COLO829 (cell line): ENCODE data around the gene KSR1.

ENCODE experiments used
- DNase-seq: peaks from one replicate; pipeline ENCODE4 v3.0.0; 2012; ENCODE audit warnings: low spot score

The KSR1 gene

GRCh38 chr17:27473748-27474609, 17.7 kb downstream of the KSR1 start:
- no peak for DNase-seq

GRCh38 chr17:27475070-27475673, 18.9 kb downstream of the KSR1 start:
- no peak for DNase-seq

DNA sequence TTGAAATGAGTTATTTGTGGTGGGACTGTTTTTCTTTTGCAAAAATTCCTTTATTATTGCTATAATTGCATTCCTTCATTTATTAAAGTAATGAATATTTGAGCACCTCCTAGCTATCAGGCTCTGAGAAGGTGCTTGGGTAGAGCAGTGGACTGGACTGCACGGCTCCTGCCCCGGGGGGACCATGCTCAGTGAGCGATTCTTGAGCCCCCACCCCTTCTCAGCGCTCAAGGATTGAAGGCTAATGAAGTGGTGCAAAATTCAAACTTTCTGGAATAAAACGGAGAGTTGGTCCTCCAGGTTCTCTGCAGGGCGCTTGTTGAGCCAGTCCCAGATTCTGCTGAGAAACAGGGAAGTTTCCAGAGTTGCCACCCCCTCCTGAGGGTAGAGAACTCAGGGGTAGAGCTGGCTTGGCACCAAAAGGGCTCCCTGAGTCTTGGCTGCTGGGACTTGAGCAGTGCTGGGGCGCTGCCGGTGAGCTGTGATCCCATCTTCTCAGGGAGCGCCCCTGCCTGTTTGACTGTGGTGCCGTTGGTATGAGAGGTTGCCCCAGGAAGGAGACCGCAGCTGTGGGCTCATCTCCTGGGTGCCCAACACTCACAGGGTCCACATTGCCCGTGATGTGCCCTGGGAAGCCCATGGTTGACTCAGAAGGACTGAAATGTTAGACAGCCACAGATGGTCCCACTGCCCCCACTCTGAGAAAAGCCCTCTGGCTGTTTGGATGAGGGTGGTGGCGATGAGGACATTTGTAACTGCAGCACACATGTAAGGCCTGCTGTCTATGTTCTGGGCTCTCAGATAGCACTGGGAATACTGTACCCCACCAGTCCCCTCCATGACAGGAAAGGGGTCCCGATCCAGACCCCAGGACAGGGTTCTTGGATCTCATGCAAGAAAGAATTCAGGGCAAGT, 20.0 kb downstream of the KSR1 start:
- DNase-seq: no peak

- DNase-seq: no peak
These were observed 21.0 kb downstream of the KSR1 start for GRCh38 chr17:27477050-27477888.

DNA sequence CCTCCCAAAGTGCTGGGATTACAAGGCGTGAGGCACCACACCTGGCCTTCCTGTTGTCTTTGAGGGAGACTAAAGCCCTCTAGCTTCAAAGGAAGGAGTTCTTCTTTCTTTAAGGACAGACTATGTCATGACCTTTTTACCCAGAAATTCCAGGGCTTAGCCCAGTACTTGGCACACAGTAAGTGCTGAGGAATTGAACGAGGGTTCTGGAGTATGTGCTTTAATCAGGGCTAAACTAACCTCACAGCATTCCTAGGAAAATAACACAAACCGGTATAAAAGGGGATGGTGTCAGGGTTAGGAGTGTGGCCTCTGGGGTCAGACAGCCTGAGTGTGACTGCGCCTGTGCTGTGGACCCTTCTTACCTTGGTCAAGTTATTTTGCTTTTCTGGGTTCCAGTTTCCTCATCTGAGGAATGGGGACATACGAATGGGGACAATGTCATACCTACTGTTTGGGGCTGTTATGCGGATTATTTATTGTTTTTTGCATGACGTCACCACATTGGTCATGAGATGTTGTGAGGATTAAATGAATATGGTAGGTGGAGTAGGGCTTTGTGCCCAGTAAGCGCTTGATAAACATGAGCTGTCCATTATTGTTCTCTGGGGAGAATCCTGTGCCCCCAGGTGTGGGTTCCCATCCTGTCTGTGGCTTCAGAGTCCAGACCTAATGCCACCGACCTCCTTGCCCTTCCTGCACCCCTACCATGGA, 21.9 kb downstream of the KSR1 start:
- DNase-seq: no peak

DNA sequence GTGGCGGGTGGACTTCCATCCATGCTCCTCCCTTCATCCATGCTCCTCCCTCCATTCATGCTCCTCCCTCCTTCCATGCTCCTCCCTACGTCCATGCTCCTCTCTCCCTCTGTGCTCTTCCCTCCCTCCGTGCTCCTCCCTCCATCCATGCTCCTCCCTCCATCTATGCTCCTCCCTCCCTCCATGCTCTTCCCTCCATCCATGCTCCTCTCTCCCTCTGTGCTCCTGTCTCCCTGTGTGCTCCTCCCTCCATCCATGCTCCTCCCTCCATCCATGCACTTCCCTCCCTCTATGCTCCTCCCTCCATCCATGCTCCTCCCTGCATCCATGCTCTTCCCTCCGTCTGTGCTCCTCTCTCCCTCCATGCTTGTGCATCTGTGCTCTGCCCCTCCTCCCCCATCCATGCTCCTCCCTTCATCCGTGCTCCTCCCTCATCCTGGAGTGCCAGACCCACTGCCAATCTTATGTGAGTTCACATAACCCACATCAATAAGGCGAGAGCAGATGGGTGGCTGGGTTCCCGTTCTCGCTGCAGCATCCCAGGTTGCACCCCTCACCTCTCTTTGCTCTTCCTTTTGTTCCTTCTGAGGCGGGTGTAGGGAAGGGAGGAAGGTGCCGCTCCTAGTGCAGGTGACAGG, 22.8 kb downstream of the KSR1 start:
- DNase-seq: no peak

DNA sequence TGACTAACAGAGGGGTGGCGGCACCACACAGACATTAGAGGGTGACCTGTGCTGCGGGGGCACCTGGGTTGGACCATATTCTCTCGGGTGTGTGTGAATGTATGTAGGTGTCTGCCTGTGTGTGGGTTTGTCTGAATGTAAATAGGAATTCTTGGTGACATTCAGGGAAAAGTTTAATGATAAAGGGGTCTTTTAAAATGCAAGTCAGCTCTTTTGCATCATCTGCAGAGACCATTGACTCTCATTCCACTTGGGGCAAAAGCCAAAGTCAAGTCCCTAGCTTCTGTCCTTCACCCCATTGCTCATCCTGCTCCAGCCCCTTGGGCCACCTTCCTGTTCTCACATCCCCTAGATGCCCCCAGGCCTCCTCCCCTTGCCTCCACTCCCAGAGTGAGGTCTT, 23.6 kb downstream of the KSR1 start:
- no peak for DNase-seq

DNA sequence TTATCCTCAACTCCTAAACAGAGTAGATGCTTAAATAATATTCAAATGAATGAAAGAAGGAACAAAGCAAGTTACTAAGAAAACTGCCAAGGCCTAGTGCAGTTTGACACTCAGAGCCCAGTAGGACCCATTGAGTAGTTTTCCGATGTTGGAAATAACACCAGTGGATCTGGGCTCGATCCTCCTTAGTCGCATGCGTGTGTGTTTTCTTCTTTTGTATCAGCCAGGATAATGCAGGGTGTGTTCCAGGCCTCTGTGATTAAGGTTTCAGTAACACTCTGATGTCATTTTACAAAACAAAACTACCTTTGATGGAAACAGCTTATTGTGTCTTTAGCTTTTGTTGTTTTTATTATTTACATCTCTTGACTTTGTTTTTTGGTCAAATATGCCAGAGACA, 24.5 kb downstream of the KSR1 start:
- DNase-seq: no peak

- DNase-seq: no peak
These were observed 25.1 kb downstream of the KSR1 start for GRCh38 chr17:27481327-27481726.

- DNase-seq: no peak
These were observed 28.9 kb downstream of the KSR1 start for GRCh38 chr17:27485125-27485524.

DNA sequence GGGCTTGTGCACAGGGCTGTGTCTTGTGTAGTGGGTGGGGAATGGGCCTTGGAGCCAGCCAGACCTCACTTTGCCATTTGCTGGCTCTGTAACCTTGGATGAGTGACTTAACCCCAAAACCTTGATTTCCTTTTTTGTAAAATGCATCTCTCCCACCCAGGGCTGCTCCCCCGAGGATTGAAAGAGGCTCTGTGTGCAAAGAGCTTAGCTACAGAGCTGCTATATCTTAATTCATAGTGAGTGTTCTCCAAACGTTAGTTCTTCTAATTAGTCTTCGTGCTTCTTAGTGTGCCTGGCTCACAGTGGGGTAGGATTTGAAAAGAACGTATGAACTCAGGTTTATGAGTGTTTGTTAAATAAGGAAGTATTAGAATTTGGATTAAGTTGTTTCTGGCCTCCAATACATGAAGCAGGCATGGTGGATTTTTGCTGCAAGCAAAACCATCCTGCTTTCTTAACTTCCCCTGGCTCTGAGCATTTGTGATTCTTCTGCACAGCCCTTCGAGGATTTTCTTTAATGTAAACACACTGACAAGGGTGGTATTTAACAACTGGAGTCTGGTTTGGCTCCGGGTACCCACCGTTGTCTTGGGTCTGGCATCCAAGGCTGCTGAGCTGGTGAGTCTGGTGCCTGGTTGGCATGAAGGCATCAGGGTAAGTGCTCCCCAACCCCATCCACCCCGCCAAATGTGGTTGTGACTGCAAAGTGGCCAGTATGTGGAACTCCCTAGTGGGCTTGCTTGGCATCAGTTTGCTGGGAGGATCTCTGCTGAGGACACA, 29.7 kb downstream of the KSR1 start:
- no peak for DNase-seq

GRCh38 chr17:27486741-27487140, 30.5 kb downstream of the KSR1 start:
- DNase-seq: no peak

DNA sequence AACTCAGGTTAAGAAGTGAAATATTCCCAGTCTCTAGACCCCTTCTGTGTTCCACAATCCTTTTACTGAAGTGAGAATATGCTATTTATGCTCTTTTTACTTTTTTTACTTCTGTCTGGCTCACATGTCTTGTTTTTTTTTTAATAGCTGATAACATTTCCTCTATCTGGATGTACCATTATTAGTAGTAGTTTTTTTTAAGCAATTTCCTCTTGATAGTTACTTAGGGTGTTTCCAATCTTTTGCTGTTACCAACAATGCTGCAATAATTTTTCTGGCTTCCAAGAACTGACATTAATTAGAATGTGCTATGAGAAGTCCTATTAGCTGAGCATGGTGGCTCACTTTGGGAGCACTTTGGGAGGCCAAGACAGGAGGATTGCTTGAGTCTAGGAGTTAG, 32.0 kb downstream of the KSR1 start:
- no peak for DNase-seq

- no peak for DNase-seq
These were observed 32.9 kb downstream of the KSR1 start for GRCh38 chr17:27489045-27489715.

DNA sequence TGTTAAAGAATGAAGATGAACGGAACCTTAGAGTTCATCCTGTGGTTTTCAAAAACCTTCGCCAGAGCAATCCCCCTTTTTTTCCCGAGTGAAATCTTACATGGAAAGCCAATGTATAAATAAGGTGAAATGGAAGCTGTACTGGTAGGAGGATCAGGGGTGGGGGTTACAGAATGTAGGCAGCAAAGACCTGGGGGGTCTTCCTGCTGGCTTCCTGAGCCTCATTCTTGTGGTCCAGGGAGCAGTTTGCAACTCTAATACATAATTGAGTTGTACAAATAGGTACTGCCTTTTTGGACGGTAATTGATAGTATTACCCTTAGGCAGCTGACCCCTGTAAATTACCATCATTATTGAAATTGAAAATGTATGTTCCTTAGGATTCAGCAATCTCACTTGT, 34.1 kb downstream of the KSR1 start:
- no peak for DNase-seq

GRCh38 chr17:27491713-27492190, 35.5 kb downstream of the KSR1 start:
- DNase-seq: no peak

DNA sequence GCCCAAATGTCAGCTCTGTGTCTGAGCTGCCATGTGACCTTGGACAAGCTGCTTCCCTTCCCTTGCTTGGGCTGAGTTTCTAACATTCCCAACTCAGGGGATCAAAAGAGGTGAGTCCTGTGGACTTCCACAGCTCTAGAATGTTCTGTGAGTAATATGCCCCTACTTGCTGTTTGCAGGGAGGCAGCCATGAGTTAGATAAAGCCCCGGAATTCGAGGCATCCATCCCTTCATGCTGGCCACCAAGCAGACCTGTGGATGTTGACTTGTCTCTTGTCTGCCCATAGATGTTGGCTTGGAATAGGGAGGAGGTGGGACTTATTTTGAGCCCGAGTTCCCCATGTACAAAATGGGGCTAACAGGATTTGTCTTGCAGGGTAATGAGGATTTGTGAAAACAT, 36.2 kb downstream of the KSR1 start:
- DNase-seq: no peak

DNA sequence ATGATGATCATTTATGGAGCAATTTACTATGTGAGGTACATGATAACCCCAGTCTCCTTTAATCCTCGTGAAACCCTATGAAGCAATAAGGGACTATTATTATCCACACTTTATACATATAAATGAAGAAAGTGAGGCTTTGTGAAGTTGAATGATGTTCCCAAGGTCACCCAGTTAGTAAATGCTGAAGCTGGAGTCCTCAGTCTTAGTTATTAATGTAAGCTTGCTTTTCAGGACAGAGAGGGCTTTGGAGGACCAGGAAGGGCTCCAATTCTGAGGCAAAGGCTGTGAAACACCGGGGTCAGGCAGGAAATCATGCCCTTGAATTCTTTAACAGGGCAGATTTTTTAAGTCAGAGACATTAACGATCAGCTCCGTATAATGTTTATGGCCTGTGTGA, 36.8 kb downstream of the KSR1 start:
- DNase-seq: no peak
